SK-N-SH treated with all-trans-retinoic acid at 6 μM for 48 hours (cell line): ENCODE results near the gene MYT1.
"Not testable (repeated sequence)": the region's sequence is repeated elsewhere in the genome, so short reads cannot be mapped to it uniquely, and the experiment has no call there.

Experiments
- ATAC-seq: fragments of 200-7000 bp; cut with Tn5 transposase; 3 replicates; pipeline ENCODE4 v1.9.1; 2020; ENCODE audit warnings: mild to moderate bottlenecking, moderate library complexity
- CSDC2 ChIP-seq: fragments of 250-450 bp; sonication (Bioruptor Pico); IDR thresholded peaks from 2 replicates; pipeline ENCODE4 v1.5.0; 2020; ENCODE audit warnings: mild to moderate bottlenecking, moderate library complexity
- ESRRG ChIP-seq: fragments of 250-450 bp; sonication (Bioruptor Pico); IDR thresholded peaks from 2 replicates; pipeline ENCODE4 v1.6.1; 2021; ENCODE audit warnings: mild to moderate bottlenecking
- GLIS3 ChIP-seq: fragments of 250-450 bp; sonication (Bioruptor Pico); IDR thresholded peaks from 2 replicates; pipeline ENCODE4 v1.5.0; 2020; ENCODE audit warnings: mild to moderate bottlenecking, moderate library complexity
- ISL1 ChIP-seq: fragments of 250-450 bp; sonication (Bioruptor Pico); IDR thresholded peaks from 2 replicates; pipeline ENCODE4 v2.1.2; 2022; ENCODE audit warnings: mild to moderate bottlenecking, moderate library complexity
- OSR1 ChIP-seq: fragments of 250-450 bp; sonication (Bioruptor Pico); IDR thresholded peaks from 2 replicates; pipeline ENCODE4 v1.8.0; 2022; ENCODE audit warnings: moderate library complexity, mild to moderate bottlenecking, inconsistent platforms
- PPARA ChIP-seq: fragments of 250-450 bp; sonication (Bioruptor Pico); IDR thresholded peaks from 2 replicates; pipeline ENCODE4 v1.5.0; 2020; ENCODE audit warnings: mild to moderate bottlenecking, borderline replicate concordance
- RARB ChIP-seq: fragments of 250-450 bp; sonication (Bioruptor Pico); IDR thresholded peaks from 2 replicates; pipeline ENCODE4 v1.8.0; 2021; ENCODE audit warnings: mild to moderate bottlenecking, moderate library complexity
- SNAI2 ChIP-seq: fragments of 250-450 bp; sonication (Bioruptor Pico); IDR thresholded peaks from 2 replicates; pipeline ENCODE4 v1.5.0; 2020; ENCODE audit warnings: mild to moderate bottlenecking, moderate library complexity
- TCF4 ChIP-seq: fragments of 250-450 bp; sonication (Bioruptor Pico); IDR thresholded peaks from 2 replicates; pipeline ENCODE4 v1.8.0; 2021; ENCODE audit warnings: mild to moderate bottlenecking, moderate library complexity, borderline replicate concordance
- TOX ChIP-seq: fragments of 250-450 bp; sonication (Bioruptor Pico); IDR thresholded peaks from 2 replicates; pipeline ENCODE4 v1.8.0; 2021; ENCODE audit warnings: mild to moderate bottlenecking, moderate library complexity, borderline replicate concordance
- ZC3H10 ChIP-seq: fragments of 250-450 bp; sonication (Bioruptor Pico); IDR thresholded peaks from 2 replicates; pipeline ENCODE4 v1.5.1; 2021; ENCODE audit warnings: mild to moderate bottlenecking, moderate library complexity
- ZFP3 ChIP-seq: fragments of 250-450 bp; sonication (Bioruptor Pico); IDR thresholded peaks from 2 replicates; pipeline ENCODE4 v1.5.0; 2020; ENCODE audit warnings: mild to moderate bottlenecking, moderate library complexity
- ZFP30 ChIP-seq: fragments of 450-650 bp; formaldehyde crosslinking; IDR thresholded peaks from 2 replicates; pipeline ENCODE4 v1.5.0; 2022; ENCODE audit warnings: mild to moderate bottlenecking, moderate library complexity
- ZNF565 ChIP-seq: fragments of 450-650 bp; formaldehyde crosslinking; conservative IDR thresholded peaks from 2 replicates; pipeline ENCODE4 v1.5.0; 2020; ENCODE audit warnings: low read depth, mild to moderate bottlenecking, moderate library complexity
- ZNF70 ChIP-seq: fragments of 450-650 bp; formaldehyde crosslinking; IDR thresholded peaks from 2 replicates; pipeline ENCODE4 v1.5.0; 2020; ENCODE audit warnings: mild to moderate bottlenecking, moderate library complexity
- ZNF8 ChIP-seq: fragments of 450-650 bp; formaldehyde crosslinking; IDR thresholded peaks from 2 replicates; pipeline ENCODE4 v1.5.0; 2020; ENCODE audit warnings: mild to moderate bottlenecking, moderate library complexity
- TF ChIP-seq, protein P1 (sequence below): fragments of 250-450 bp; sonication (Bioruptor Pico); IDR thresholded peaks from 2 replicates; pipeline ENCODE4 v1.8.0; 2021; ENCODE audit warnings: low read depth, mild to moderate bottlenecking, moderate library complexity, borderline replicate concordance
- TF ChIP-seq, protein P2 (sequence below): fragments of 250-450 bp; sonication (Bioruptor Pico); IDR thresholded peaks from 2 replicates; pipeline ENCODE4 v1.5.1; 2020; ENCODE audit warnings: low read depth, mild to moderate bottlenecking, moderate library complexity
- TF ChIP-seq, protein P3 (sequence below): fragments of 250-450 bp; sonication (Bioruptor Pico); IDR thresholded peaks from 2 replicates; pipeline ENCODE4 v1.5.0; 2020; ENCODE audit warnings: mild to moderate bottlenecking, moderate library complexity
- TF ChIP-seq, protein P4 (sequence below): fragments of 250-450 bp; sonication (Bioruptor Pico); IDR thresholded peaks from 2 replicates; pipeline ENCODE4 v1.5.1; 2021; ENCODE audit warnings: mild to moderate bottlenecking, moderate library complexity

The MYT1 gene

DNA sequence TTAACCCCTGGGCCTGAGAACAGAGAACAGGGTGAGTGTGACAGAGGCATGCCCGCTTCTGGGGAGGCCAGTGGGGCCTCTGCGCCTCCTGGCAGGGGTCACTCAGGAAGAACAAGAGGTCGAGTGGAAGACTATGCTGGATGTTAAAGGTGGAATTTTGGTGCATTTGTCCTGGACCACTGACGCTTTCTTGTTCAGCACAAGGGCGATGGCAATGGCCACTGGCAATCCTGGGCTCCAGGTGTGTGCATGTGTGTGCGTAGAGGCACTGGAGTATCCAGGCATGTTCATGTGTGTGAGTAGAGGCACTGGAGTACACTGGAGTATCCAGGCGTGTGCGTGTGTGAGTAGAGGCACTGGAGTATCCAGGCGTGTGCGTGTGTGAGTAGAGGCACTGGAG, 33.4 kb upstream of the MYT1 start:
- no peak for ATAC-seq

DNA sequence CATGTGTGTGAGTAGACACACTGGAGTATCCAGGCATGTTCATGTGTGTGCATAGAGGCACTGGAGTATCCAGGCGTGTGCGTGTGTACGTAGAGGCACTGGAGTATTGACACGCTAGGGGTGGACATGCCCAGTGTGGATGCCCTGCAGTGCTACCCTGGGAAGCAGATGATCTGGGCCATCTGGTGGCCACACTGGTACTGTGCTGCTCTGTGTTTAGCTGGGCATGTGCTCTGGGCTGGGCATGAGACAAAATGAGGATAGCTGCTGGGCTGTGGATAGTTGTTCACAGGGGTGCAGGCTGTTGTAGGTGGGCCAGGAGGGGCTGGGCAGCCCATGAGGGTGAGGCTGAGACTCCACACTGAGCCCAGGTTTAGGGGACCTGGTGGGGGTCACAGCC, 32.8 kb upstream of the MYT1 start:
- peak; percentile 88 for ATAC-seq
- TF ChIP-seq, protein P1, sequence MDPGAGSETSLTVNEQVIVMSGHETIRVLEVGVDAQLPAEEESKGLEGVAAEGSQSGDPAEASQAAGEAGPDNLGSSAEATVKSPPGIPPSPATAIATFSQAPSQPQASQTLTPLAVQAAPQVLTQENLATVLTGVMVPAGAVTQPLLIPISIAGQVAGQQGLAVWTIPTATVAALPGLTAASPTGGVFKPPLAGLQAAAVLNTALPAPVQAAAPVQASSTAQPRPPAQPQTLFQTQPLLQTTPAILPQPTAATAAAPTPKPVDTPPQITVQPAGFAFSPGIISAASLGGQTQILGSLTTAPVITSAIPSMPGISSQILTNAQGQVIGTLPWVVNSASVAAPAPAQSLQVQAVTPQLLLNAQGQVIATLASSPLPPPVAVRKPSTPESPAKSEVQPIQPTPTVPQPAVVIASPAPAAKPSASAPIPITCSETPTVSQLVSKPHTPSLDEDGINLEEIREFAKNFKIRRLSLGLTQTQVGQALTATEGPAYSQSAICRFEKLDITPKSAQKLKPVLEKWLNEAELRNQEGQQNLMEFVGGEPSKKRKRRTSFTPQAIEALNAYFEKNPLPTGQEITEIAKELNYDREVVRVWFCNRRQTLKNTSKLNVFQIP (CRISPR knock-in tag), result no peak
- no peak for TF ChIP-seq ZNF565
- TF ChIP-seq SNAI2, result no peak

More for the DNA sequence above, 33.4 kb upstream of the MYT1 start:
- TF ChIP-seq ZFP30 (CRISPR knock-in tag), result no peak
- TF ChIP-seq SNAI2, result no peak
- TF ChIP-seq, protein P2, sequence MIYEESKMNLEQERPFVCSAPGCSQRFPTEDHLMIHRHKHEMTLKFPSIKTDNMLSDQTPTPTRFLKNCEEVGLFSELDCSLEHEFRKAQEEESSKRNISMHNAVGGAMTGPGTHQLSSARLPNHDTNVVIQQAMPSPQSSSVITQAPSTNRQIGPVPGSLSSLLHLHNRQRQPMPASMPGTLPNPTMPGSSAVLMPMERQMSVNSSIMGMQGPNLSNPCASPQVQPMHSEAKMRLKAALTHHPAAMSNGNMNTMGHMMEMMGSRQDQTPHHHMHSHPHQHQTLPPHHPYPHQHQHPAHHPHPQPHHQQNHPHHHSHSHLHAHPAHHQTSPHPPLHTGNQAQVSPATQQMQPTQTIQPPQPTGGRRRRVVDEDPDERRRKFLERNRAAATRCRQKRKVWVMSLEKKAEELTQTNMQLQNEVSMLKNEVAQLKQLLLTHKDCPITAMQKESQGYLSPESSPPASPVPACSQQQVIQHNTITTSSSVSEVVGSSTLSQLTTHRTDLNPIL (CRISPR knock-in tag), result no peak
- TF ChIP-seq ZFP3, result no peak
- TF ChIP-seq, protein P3, sequence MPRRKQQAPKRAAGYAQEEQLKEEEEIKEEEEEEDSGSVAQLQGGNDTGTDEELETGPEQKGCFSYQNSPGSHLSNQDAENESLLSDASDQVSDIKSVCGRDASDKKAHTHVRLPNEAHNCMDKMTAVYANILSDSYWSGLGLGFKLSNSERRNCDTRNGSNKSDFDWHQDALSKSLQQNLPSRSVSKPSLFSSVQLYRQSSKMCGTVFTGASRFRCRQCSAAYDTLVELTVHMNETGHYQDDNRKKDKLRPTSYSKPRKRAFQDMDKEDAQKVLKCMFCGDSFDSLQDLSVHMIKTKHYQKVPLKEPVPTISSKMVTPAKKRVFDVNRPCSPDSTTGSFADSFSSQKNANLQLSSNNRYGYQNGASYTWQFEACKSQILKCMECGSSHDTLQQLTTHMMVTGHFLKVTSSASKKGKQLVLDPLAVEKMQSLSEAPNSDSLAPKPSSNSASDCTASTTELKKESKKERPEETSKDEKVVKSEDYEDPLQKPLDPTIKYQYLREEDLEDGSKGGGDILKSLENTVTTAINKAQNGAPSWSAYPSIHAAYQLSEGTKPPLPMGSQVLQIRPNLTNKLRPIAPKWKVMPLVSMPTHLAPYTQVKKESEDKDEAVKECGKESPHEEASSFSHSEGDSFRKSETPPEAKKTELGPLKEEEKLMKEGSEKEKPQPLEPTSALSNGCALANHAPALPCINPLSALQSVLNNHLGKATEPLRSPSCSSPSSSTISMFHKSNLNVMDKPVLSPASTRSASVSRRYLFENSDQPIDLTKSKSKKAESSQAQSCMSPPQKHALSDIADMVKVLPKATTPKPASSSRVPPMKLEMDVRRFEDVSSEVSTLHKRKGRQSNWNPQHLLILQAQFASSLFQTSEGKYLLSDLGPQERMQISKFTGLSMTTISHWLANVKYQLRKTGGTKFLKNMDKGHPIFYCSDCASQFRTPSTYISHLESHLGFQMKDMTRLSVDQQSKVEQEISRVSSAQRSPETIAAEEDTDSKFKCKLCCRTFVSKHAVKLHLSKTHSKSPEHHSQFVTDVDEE (CRISPR knock-in tag), result no peak
- no peak for TF ChIP-seq TOX (CRISPR knock-in tag)
- no peak for TF ChIP-seq ISL1 (CRISPR knock-in tag)

DNA sequence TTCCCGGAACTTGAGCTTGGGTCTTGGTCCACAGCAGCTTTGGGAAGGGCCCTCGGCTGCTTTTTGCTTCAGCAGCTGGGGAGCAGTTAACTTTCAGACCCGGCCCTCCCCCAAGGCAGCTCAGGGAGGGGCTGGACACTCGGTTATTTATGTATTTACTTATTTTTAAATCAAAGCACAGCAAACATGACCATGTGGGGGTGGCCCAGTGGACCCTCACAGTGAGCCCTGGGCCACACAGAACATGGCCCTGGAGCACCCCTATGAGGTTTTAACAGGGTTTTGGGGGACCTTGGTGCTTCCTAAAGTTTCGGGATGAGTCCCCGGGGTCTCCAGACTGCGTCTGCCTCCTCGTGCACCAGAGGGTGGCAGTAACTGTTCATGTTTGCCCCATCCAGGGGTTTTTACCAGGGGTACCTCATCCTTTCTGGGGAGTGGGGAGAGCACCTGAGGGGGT, 30.3 kb upstream of the MYT1 start:
- ATAC-seq, result no peak

DNA sequence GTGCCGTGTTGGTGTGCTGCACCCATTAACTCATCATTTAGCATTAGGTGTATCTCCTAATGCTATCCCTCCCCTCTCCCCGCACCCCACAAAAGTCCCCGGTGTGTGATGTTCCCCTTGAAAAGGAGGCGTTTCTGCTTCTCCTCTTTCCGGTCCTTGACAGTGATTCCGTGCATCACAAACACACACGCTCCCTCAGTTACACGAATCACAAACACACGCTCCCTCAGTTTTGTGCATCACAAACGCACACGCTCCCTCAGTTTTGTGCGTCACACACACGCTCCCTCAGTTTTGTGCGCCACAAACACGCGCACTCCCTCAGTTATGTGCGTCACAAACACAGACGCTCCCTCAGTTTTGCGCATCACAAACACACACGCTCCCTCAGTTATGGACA, 29.5 kb upstream of the MYT1 start:
- ATAC-seq, result not testable (repeated sequence)

More for the DNA sequence above, 30.3 kb upstream of the MYT1 start:
- TF ChIP-seq ESRRG (CRISPR knock-in tag), result no peak
- no peak for TF ChIP-seq ZNF8
- TF ChIP-seq TOX (CRISPR knock-in tag), result no peak
- TF ChIP-seq ZFP3, result no peak
- no peak for TF ChIP-seq SNAI2
- no peak for TF ChIP-seq CSDC2 (CRISPR knock-in tag)
- TF ChIP-seq ZNF70 (CRISPR knock-in tag), result no peak
- no peak for TF ChIP-seq ZC3H10
- TF ChIP-seq, protein P3 (CRISPR knock-in tag), result no peak
- no peak for TF ChIP-seq ZFP30 (CRISPR knock-in tag)
- TF ChIP-seq, protein P1 (CRISPR knock-in tag), result no peak
- no peak for TF ChIP-seq ZNF565
- TF ChIP-seq OSR1 (CRISPR knock-in tag), result no peak
- no peak for TF ChIP-seq RARB (CRISPR knock-in tag)
- TF ChIP-seq GLIS3, result no peak
- no peak for TF ChIP-seq TCF4
- TF ChIP-seq PPARA (CRISPR knock-in tag), result no peak
- TF ChIP-seq, protein P2 (CRISPR knock-in tag), result no peak
- TF ChIP-seq, protein P4, sequence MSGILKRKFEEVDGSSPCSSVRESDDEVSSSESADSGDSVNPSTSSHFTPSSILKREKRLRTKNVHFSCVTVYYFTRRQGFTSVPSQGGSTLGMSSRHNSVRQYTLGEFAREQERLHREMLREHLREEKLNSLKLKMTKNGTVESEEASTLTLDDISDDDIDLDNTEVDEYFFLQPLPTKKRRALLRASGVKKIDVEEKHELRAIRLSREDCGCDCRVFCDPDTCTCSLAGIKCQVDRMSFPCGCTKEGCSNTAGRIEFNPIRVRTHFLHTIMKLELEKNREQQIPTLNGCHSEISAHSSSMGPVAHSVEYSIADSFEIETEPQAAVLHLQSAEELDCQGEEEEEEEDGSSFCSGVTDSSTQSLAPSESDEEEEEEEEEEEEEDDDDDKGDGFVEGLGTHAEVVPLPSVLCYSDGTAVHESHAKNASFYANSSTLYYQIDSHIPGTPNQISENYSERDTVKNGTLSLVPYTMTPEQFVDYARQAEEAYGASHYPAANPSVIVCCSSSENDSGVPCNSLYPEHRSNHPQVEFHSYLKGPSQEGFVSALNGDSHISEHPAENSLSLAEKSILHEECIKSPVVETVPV (CRISPR knock-in tag), result no peak
- no peak for TF ChIP-seq ISL1 (CRISPR knock-in tag)
